Measurements from ENCODE around the gene PTGES2.

GRCh38 chr9:128089299-128089698 is 38.2 kb downstream of the PTGES2 start:
- TF ChIP-seq CTCF (IDR thresholded peaks at IDR 0.05) = no peak
- TF ChIP-seq POLR2A (IDR thresholded peaks at IDR 0.05) = no peak

All from vagina (tissue), 2 donors.